Heart left ventricle (tissue), 13 donors: ENCODE measurements around the gene RMND5A.

Experiments
- POLR2A ChIP-seq, 2 donors: fragments of 450-650 bp; IDR thresholded peaks; one replicate each; pipeline ENCODE4 v1.6.1; 2017; ENCODE audit warnings: antibody characterized with exemption in 2 of 2, mild to moderate bottlenecking in 2 of 2, moderate library complexity in 2 of 2
- TF ChIP-seq, protein P1 (sequence below), 12 donors: fragments of 200-600 bp; sonication (generic) in 4 of 12; IDR thresholded peaks; one replicate each; pipeline versions ENCODE4 v1.5.0 to v1.8.0; 2018 to 2022; ENCODE audit warnings: antibody characterized with exemption in 12 of 12, mild to moderate bottlenecking in 5 of 12
- donor health status: ischemic (EF 13 %, LVEDD 7.1; RV severe dilation, severe dysfunction).
- donor health status: DM: no; HTN: yes; CAD: no.
- donor health status: DM: no; HTN: no; CAD: no.
- donor health status: ischemic (EF 25% LVEDD 6.9; RV normal size, moderate dysfunction).
- donor health status: ischemic (EF 25% LVEDD 5.7; RV mildly dilated, moderate dysfunction).
- donor health status: ischemic (EF 35%, LVEDD 5.7; RV mildly dilated, moderate dysfunction).
- donor health status: nonischemic (EF 11% LVEDD 7.7; RV severe dilation, severe dysfunction).
- donor health status: DM: yes; HTN: yes; CAD: no.
- donor health status: PGD.
- donor health status: ischemic (EF 29% LVEDD 5.4; RV normal size, mild dysfunction).
- donor health status: nonischemic (EF 23%, LVEDD 6.1; RV moderate dilation, normal function).

- TF ChIP-seq, protein P1, sequence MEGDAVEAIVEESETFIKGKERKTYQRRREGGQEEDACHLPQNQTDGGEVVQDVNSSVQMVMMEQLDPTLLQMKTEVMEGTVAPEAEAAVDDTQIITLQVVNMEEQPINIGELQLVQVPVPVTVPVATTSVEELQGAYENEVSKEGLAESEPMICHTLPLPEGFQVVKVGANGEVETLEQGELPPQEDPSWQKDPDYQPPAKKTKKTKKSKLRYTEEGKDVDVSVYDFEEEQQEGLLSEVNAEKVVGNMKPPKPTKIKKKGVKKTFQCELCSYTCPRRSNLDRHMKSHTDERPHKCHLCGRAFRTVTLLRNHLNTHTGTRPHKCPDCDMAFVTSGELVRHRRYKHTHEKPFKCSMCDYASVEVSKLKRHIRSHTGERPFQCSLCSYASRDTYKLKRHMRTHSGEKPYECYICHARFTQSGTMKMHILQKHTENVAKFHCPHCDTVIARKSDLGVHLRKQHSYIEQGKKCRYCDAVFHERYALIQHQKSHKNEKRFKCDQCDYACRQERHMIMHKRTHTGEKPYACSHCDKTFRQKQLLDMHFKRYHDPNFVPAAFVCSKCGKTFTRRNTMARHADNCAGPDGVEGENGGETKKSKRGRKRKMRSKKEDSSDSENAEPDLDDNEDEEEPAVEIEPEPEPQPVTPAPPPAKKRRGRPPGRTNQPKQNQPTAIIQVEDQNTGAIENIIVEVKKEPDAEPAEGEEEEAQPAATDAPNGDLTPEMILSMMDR (IDR thresholded peaks at IDR 0.05) = no peak
- no peak for TF ChIP-seq POLR2A (IDR thresholded peaks at IDR 0.05)
Measured at GRCh38 chr2:86786001-86786536, 66.0 kb downstream of the RMND5A start.
